DOHH2 (cell line): ENCODE measurements around the gene SREBF1.

Experiments used
- H3F3A ChIP-seq: fragments of 200-600 bp; sonication (generic), shearing (Covaris generic); 2 replicates; pipeline ENCODE4 v1.6.0; 2016; ENCODE audit warnings: antibody characterized with exemption, mild to moderate bottlenecking; ENCODE audit not compliant: control insufficient read depth, insufficient read depth
- H3K27ac ChIP-seq: fragments of 200-600 bp; sonication (generic); 2 replicates; pipeline ENCODE4 v1.5.1; 2014; ENCODE audit warnings: low read depth, mild to moderate bottlenecking, low read length, moderate library complexity
- H3K27me3 ChIP-seq: fragments of 200-600 bp; sonication (generic); 2 replicates; pipeline ENCODE4 v1.6.1; 2014; ENCODE audit warnings: mild to moderate bottlenecking, low read length, mixed read lengths; ENCODE audit not compliant: control insufficient read depth
- H3K36me3 ChIP-seq: fragments of 200-600 bp; sonication (generic); 2 replicates; pipeline ENCODE4 v1.6.1; 2014; ENCODE audit warnings: mild to moderate bottlenecking, low read length, moderate library complexity, mixed read lengths; ENCODE audit not compliant: control insufficient read depth
- H3K4me1 ChIP-seq: fragments of 200-600 bp; sonication (generic); 2 replicates; pipeline ENCODE4 v1.6.1; 2014; ENCODE audit warnings: mild to moderate bottlenecking, low read length, mixed read lengths; ENCODE audit not compliant: control insufficient read depth
- H3K4me2 ChIP-seq: fragments of 200-600 bp; sonication (generic); 2 replicates; pipeline ENCODE4 v1.6.0; 2014; ENCODE audit warnings: mild to moderate bottlenecking, low read length, moderate library complexity
- H3K4me3 ChIP-seq: fragments of 200-600 bp; sonication (generic); 2 replicates; pipeline ENCODE4 v1.5.1; 2014; ENCODE audit warnings: mild to moderate bottlenecking, low read length, mixed read lengths
- H3K79me2 ChIP-seq: fragments of 200-600 bp; sonication (generic); 2 replicates; pipeline ENCODE4 v1.6.1; 2014; ENCODE audit warnings: mild to moderate bottlenecking, low read length, mixed read lengths; ENCODE audit not compliant: control insufficient read depth
- H3K9me2 ChIP-seq: fragments of 200-600 bp; sonication (generic); replicated peaks from 2 replicates; pipeline ENCODE4 v1.6.1; 2014; ENCODE audit warnings: mild to moderate bottlenecking, low read length, mixed read lengths; ENCODE audit not compliant: control insufficient read depth
- H3K9me3 ChIP-seq: fragments of 200-600 bp; sonication (generic); 2 replicates; pipeline ENCODE4 v1.6.1; 2014; ENCODE audit warnings: antibody characterized with exemption, low read length, mixed read lengths; ENCODE audit not compliant: control insufficient read depth, insufficient read depth
- H4K20me1 ChIP-seq: fragments of 200-600 bp; sonication (generic); 2 replicates; pipeline ENCODE4 v1.6.0; 2014; ENCODE audit warnings: low read depth, mild to moderate bottlenecking, antibody characterized with exemption, low read length, moderate library complexity; ENCODE audit not compliant: control insufficient read depth, insufficient read depth
- EZH2phosphoT487 ChIP-seq: fragments of 200-600 bp; sonication (generic); IDR thresholded peaks from 2 replicates; pipeline ENCODE4 v1.6.1; 2017; ENCODE audit warnings: borderline replicate concordance, mild to moderate bottlenecking, antibody characterized with exemption, low read length, moderate library complexity, mixed read lengths
- TF ChIP-seq, protein P1 (sequence below): fragments of 200-600 bp; sonication (generic); IDR thresholded peaks from one replicate; pipeline ENCODE4 v1.5.1; 2014; ENCODE audit warnings: antibody characterized with exemption, mild to moderate bottlenecking, low read depth, low read length; ENCODE audit not compliant: poor library complexity, severe bottlenecking

Gene SREBF1

GRCh38 chr17:17763734-17764133, 73.1 kb downstream of the SREBF1 start:
- H3F3A ChIP-seq: peaks cover 14% of the 10 kb centered on the region
- H3K36me3 ChIP-seq: peaks cover 31% of the 10 kb centered on the region
- H4K20me1 ChIP-seq: peaks cover 6% of the 10 kb centered on the region; the same call in 1 of the 2 replicates
- H3K27me3 ChIP-seq: no peaks in the 10 kb centered on the region
- H3K4me2 ChIP-seq: peak overlapping the region; percentile 76
- no peaks in the 10 kb centered on the region for H3K9me3 ChIP-seq
- H3K4me1 ChIP-seq: peaks cover 72% of the 10 kb centered on the region
- peak overlapping the region; percentile 56 for H3K27ac ChIP-seq
- TF ChIP-seq EZH2phosphoT487: no peak
- TF ChIP-seq, protein P1, sequence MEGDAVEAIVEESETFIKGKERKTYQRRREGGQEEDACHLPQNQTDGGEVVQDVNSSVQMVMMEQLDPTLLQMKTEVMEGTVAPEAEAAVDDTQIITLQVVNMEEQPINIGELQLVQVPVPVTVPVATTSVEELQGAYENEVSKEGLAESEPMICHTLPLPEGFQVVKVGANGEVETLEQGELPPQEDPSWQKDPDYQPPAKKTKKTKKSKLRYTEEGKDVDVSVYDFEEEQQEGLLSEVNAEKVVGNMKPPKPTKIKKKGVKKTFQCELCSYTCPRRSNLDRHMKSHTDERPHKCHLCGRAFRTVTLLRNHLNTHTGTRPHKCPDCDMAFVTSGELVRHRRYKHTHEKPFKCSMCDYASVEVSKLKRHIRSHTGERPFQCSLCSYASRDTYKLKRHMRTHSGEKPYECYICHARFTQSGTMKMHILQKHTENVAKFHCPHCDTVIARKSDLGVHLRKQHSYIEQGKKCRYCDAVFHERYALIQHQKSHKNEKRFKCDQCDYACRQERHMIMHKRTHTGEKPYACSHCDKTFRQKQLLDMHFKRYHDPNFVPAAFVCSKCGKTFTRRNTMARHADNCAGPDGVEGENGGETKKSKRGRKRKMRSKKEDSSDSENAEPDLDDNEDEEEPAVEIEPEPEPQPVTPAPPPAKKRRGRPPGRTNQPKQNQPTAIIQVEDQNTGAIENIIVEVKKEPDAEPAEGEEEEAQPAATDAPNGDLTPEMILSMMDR: no peak
- H3K9me2 ChIP-seq: no peaks in the 10 kb centered on the region
- peak overlapping the region; percentile 6 for H3K4me3 ChIP-seq
- H3K79me2 ChIP-seq: peaks cover 81% of the 10 kb centered on the region

DNA sequence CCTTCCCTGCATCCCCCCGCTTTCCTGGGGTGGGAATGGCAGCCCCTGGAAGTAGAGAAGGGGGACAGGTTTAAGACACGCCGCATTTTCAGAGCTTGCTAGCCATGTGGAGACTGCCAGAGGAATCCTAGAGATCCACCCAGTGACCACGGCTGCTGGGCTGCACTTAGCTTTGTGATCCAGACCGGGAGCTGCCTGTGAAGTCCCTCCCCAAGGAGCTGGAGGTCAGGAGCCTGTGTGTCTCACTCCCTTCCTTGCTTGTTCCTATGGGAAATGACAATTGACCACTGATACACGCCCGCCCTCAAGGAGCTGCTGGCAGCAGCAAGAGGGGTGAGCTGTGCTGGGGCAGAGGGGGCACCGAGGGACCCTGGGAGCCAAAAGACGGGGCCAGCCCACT, 73.7 kb downstream of the SREBF1 start:
- peaks cover 78% of the 10 kb centered on the region for H3K4me1 ChIP-seq
- H3K4me2 ChIP-seq: 0 out of 2 replicates have a peak overlapping the region, but pooled peaks have one; percentile 76
- H3K27ac ChIP-seq: no peak overlapping the region
- no peaks in the 10 kb centered on the region for H3K27me3 ChIP-seq
- H3K9me3 ChIP-seq: no peaks in the 10 kb centered on the region
- TF ChIP-seq, protein P1: no peak
- no peak for TF ChIP-seq EZH2phosphoT487
- H3K36me3 ChIP-seq: peaks cover 37% of the 10 kb centered on the region
- H3K4me3 ChIP-seq: no peak overlapping the region
- peaks cover 14% of the 10 kb centered on the region for H3F3A ChIP-seq
- H3K79me2 ChIP-seq: peaks cover 81% of the 10 kb centered on the region
- no peaks in the 10 kb centered on the region for H3K9me2 ChIP-seq
- H4K20me1 ChIP-seq: peaks cover 6% of the 10 kb centered on the region; the same call in 1 of the 2 replicates

- H3K27me3 ChIP-seq: no peaks in the 10 kb centered on the region
- H3K9me3 ChIP-seq: no peaks in the 10 kb centered on the region
- H3K4me1 ChIP-seq: peaks cover 78% of the 10 kb centered on the region
- peaks cover 18% of the 10 kb centered on the region for H3F3A ChIP-seq
- no peak overlapping the region for H3K27ac ChIP-seq
- peaks cover 41% of the 10 kb centered on the region for H3K36me3 ChIP-seq
- peaks cover 81% of the 10 kb centered on the region for H3K79me2 ChIP-seq
- no peak overlapping the region for H3K4me3 ChIP-seq
- peaks cover 6% of the 10 kb centered on the region; the same call in 1 of the 2 replicates for H4K20me1 ChIP-seq
- TF ChIP-seq, protein P1: no peak
- no peak for TF ChIP-seq EZH2phosphoT487
- H3K4me2 ChIP-seq: no peak overlapping the region
- H3K9me2 ChIP-seq: no peaks in the 10 kb centered on the region
These were observed 74.1 kb downstream of the SREBF1 start for GRCh38 chr17:17762744-17763105.
